Right lobe of liver (tissue), 4 donors: ENCODE measurements around the gene RGS6.

ENCODE experiments used
- CTCF ChIP-seq, 4 donors: fragments of 200-600 bp in 3 of 4; fragments of 450-650 bp in 1 of 4; IDR thresholded peaks; one replicate each; pipeline versions ENCODE4 v1.5.1 to v1.8.0; 2016 to 2022; ENCODE audit warnings: antibody characterized with exemption in 4 of 4, mild to moderate bottlenecking in 2 of 4
- POLR2A ChIP-seq: fragments of 450-650 bp; IDR thresholded peaks from one replicate; pipeline ENCODE4 v1.6.1; 2017; ENCODE audit warnings: antibody characterized with exemption, mild to moderate bottlenecking
- donor health status: DM: no; HTN: no; CAD: no.
- donor health status: DM: no; HTN: no; CAD: no.
- donor health status: DM: no; HTN: yes; CAD: no.

- TF ChIP-seq CTCF (IDR thresholded peaks at IDR 0.05) (no peak), POLR2A (no peak)
These were observed 592.0 kb downstream of the RGS6 start for GRCh38 chr14:72524295-72524629.
